HG03135 (cell line): ENCODE data around the gene TRIP12.
"Not testable (repeated sequence)": the region's sequence is repeated elsewhere in the genome, so short reads cannot be mapped to it uniquely, and the experiment has no call there.

Experiments used
- ATAC-seq: cut with Tn5 transposase; IDR thresholded peaks from one replicate; pipeline ENCODE4 v1.9.1; 2021; ENCODE audit warnings: mild to moderate bottlenecking, moderate library complexity; ENCODE audit not compliant: unreplicated experiment

The TRIP12 gene

GRCh38 chr2:229725716-229726574, 195.9 kb downstream of the TRIP12 start:
- ATAC-seq: no peak

DNA sequence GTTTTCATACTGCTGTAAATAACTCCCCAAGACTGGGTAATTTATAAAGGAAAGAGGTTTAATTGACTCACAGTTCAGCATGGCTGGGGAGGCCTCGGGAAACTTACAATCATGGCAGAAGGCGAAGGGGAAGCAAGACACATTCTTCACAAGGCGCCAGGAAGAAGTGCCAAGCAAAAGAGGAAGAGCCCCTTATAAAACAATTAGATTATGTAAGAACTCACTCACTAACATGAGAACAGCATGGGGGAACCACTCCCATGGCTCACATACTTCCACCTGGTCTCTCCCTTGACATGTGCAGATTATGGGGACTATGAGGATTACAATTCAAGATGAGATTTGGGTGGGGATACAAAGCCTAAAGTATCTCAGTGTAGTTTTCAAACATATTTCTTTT, 198.6 kb downstream of the TRIP12 start:
- not testable (repeated sequence) for ATAC-seq

DNA sequence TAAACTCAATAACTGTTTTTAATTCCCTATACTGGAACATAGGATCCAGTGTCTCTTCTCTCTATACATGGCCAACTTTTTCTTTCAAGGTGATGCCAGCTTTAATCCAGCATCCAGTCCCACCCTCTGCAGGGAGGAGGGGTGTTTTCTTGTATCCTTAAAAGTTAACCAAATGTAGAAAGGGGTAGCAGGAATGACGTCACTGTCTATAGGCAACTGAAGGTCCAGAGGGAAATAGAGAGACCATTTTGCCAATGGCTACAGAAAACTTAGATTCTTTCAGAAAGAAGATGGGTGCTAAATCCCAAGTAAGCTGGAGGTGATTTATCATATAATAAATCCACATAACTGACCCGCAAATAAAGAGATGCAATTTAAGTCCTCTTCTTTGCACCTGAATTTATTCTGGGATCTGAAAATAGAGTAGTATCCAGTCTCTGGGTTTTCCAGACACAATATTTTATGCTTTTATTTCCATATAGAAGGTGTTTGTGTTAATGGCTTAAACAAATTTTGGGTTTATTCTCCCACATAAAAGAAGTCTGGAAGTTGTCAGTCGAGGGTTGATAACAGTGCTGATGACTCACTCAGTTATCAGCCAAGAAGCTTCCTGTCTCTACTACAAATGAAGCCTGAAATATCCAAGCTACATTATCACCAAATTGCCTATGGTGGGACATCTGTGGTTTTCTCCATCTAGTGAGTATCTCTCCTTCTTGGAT, 201.7 kb downstream of the TRIP12 start:
- ATAC-seq: no peak

DNA sequence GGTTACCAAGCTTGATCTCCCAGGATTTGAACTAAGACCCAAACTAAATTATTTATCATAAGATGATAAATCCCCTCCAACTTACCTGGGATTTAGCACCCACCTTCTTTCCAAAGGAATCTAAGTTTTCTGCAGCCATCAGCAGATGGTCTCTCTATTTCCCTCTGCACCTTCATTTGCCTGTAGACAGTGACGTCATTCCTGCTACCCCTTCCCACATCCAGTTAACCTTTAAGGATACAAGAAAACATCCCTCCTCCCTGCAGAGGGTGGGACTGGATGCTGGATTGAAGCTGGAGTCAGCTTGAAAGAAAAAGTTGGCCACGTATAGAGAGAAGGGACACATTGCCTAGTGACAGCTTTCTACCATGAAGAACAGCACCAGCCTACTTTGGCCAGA, 203.8 kb downstream of the TRIP12 start:
- no peak for ATAC-seq

GRCh38 chr2:229715895-229716507, 205.8 kb downstream of the TRIP12 start:
- no peak for ATAC-seq

DNA sequence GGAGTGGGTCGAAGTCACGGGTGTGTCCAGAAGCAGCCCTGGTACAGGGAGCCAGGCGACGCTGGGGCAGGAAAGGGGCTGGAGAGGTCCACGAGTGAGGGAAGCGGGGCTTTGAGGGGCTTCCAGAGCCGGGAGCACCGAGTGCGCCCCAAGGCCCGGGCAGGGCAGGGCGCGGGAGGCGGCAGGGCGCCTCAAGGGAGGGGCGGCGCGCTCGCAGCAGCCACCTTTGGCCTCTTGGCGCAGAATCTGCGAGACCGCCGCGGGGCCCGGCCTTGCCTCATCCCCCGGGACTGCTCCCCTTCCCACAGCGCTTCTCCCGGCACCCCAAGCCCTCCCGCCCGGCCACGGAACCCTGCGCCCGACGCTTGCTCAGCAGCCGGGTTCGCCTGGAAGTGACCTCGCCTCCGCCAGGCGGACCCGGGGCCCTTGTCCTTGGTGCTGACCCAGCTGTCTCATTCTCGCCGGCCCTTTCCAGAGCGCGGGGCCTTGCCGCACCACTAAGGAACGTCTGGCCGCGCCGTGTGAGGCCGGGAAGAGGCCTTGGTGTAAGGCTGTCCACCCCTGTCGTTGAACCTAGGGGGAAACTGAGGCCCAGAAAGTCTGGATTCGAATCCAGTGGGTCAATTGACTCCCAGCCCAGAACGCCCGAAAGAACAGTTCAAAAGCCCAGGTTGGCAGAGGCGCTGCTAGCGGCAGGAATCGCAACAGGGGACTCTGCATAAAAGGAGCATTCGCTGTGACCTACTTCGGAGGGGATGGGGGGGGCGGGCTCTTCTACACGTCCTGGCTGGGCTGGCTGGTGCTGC, 206.9 kb downstream of the TRIP12 start:
- ATAC-seq: peak; percentile 35

DNA sequence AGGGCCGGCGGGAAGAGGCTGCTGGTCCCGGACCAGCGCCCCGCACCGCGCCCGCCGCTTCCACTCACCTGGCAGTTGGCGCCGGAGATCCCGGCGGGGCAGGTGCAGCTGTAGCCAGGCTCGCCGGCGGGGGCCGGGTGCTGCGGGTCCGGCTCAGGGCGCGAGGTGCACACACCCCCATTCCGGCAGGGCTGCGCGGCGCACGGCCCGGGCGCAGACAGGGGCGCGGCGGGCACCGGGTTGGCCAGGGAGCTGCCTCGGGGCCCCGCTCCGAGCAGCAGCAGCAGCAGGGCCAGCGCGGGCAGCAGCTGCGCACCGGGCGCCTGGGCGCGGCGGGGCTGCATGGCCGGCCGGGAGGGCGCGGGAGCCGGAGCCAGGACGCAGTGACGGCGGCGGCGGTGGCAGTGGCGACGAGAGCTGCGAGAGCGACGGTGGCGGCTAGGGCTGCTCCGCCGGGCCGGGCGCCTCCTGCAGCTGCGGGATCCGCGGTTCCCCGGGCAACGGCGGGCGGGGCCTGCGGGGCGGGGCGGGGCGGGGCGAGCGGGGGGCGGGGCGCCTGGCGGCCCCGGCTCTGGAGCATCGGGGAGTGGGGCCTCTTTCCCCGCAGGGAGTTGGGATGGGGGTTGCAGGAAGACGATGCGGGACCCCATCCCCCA, 207.6 kb downstream of the TRIP12 start, which contains the start of gene DNER:
Gene DNER, minus strand, starts transcription at position 476 of the 656 bp plus-strand sequence. Its CDS starts 132 bp downstream, at position 344.
- ATAC-seq: peak; percentile 76
